ENCODE data around the gene MYO3B.

GRCh38 chr2:170229125-170229524 is 51.2 kb downstream of the MYO3B start:
- TF ChIP-seq CTCF (optimal IDR thresholded peaks at IDR 0.05 in 1 of 3, IDR thresholded peaks at IDR 0.05 in 1 of 3, conservative IDR thresholded peaks at IDR 0.05 in 1 of 3; ENCODE audit: extremely low read depth in 1 of 3, insufficient read depth in 2 of 3, low read length in 3 of 3) (no peak), EZH2 (IDR thresholded peaks at IDR 0.05; ENCODE audit: low read length) (no peak)
